ENCODE data around the gene NMUR2.

DNA sequence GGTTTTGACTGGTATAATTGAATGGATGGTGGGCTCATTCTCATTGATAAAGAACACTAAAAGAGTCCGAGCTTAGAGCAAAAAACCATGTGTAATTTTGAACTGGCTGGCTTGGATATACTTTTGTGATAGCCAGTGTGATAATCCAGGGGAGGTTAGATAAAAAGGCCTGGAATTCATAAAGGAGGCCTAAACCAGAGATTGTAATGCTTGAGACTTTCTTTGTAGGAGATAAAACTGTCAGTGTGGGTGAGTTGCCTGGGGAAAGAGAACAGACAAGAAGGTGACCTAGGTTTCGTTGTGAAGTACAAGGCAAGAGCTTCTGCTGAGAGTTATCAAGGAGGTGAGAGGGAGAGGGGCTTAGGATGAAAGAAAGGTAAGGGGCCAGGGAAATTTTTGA lies 17.0 kb upstream of the NMUR2 start:
- TF ChIP-seq, protein P1, sequence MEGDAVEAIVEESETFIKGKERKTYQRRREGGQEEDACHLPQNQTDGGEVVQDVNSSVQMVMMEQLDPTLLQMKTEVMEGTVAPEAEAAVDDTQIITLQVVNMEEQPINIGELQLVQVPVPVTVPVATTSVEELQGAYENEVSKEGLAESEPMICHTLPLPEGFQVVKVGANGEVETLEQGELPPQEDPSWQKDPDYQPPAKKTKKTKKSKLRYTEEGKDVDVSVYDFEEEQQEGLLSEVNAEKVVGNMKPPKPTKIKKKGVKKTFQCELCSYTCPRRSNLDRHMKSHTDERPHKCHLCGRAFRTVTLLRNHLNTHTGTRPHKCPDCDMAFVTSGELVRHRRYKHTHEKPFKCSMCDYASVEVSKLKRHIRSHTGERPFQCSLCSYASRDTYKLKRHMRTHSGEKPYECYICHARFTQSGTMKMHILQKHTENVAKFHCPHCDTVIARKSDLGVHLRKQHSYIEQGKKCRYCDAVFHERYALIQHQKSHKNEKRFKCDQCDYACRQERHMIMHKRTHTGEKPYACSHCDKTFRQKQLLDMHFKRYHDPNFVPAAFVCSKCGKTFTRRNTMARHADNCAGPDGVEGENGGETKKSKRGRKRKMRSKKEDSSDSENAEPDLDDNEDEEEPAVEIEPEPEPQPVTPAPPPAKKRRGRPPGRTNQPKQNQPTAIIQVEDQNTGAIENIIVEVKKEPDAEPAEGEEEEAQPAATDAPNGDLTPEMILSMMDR (IDR thresholded peaks at IDR 0.05), result no peak
- TF ChIP-seq POLR2A (IDR thresholded peaks at IDR 0.05), result no peak

Measured in heart left ventricle (tissue), 13 donors.